Keratinocyte (primary cell): ENCODE measurements around the gene PLA1A.

Experiments used
- CTCF ChIP-seq, 3 experiments: IDR thresholded peaks in 1 of 3; conservative IDR thresholded peaks in 1 of 3; optimal IDR thresholded peaks in 1 of 3; 2 replicates in 2 of 3; 3 replicates in 1 of 3; pipeline versions ENCODE3 to v1.5.1; 2011; ENCODE audit warnings: low read length in 3 of 3, mild to moderate bottlenecking in 3 of 3, moderate library complexity in 2 of 3, control low read depth in 1 of 3, inconsistent platforms in 1 of 3; ENCODE audit not compliant: insufficient read depth in 2 of 3; ENCODE audit errors: extremely low read depth in 1 of 3
- EZH2 ChIP-seq: IDR thresholded peaks from one replicate; pipeline ENCODE4 v1.6.1; 2012; ENCODE audit warnings: inconsistent platforms, mild to moderate bottlenecking, low read length, moderate library complexity

- TF ChIP-seq CTCF (optimal IDR thresholded peaks at IDR 0.05 in 1 of 3, IDR thresholded peaks at IDR 0.05 in 1 of 3, conservative IDR thresholded peaks at IDR 0.05 in 1 of 3; ENCODE audit: extremely low read depth in 1 of 3, insufficient read depth in 2 of 3, low read length in 3 of 3) (no peak), EZH2 (no peak)
These were observed 42.4 kb upstream of the PLA1A start for GRCh38 chr3:119555309-119555735.
